Measurements from ENCODE around the gene SSNA1.

GRCh38 chr9:137213160-137214060 lies 24.9 kb downstream of the SSNA1 start:
- TF ChIP-seq CTCF (IDR thresholded peaks at IDR 0.05) (peak in 1 of 6 experiments; percentile 37), POLR2A (IDR thresholded peaks at IDR 0.05) (no peak)

All from esophagus squamous epithelium (tissue), 4 donors.